ENCODE measurements around the gene LGALS4.
"Not testable (repeated sequence)": the region's sequence is repeated elsewhere in the genome, so short reads cannot be mapped to it uniquely, and the experiment has no call there.

The LGALS4 gene

GRCh38 chr19:38763795-38764220 is 48.9 kb downstream of the LGALS4 start:
- no peak overlapping the region for H3K27ac ChIP-seq (ENCODE audit: low read length)
- H3K9me3 ChIP-seq (replicated peaks; ENCODE audit: insufficient read depth, low read length), result no peaks in the 10 kb centered on the region
- no peak overlapping the region for H3K9ac ChIP-seq (ENCODE audit: low read length)
- H3K9me2 ChIP-seq (replicated peaks; ENCODE audit: insufficient read depth, low read length), result no peaks in the 10 kb centered on the region
- no peak overlapping the region for H2AFZ ChIP-seq (ENCODE audit: low read length)
- H3K4me3 ChIP-seq (ENCODE audit: low read length), result no peak overlapping the region
- H3K27me3 ChIP-seq (replicated peaks; ENCODE audit: insufficient read depth, low read length), result peaks cover 8% of the 10 kb centered on the region
- no peaks in the 10 kb centered on the region for H4K20me1 ChIP-seq (ENCODE audit: insufficient read depth, low read length)
- no peaks in the 10 kb centered on the region for H3F3A ChIP-seq (ENCODE audit: insufficient read depth, low read length)
- no peak overlapping the region for H3K4me2 ChIP-seq (ENCODE audit: low read depth, low read length)
- H3K4me1 ChIP-seq (ENCODE audit: low read length), result no peaks in the 10 kb centered on the region
- TF ChIP-seq CTCF (IDR thresholded peaks at IDR 0.05; ENCODE audit: low read length) (no peak), EZH2 (optimal IDR thresholded peaks at IDR 0.05; ENCODE audit: low read depth, low read length) (no peak), EZH2phosphoT487 (IDR thresholded peaks at IDR 0.05; ENCODE audit: low read length) (no peak)
- no peaks in the 10 kb centered on the region for H3K36me3 ChIP-seq (replicated peaks; ENCODE audit: insufficient read depth, low read length)
- no peaks in the 10 kb centered on the region for H3K79me2 ChIP-seq (ENCODE audit: low read length)
- no peak for DNase-seq

- H3K27ac ChIP-seq (ENCODE audit: low read length), result not testable (repeated sequence)
Observed at GRCh38 chr19:38761884-38762389, 50.8 kb downstream of the LGALS4 start.

DNA sequence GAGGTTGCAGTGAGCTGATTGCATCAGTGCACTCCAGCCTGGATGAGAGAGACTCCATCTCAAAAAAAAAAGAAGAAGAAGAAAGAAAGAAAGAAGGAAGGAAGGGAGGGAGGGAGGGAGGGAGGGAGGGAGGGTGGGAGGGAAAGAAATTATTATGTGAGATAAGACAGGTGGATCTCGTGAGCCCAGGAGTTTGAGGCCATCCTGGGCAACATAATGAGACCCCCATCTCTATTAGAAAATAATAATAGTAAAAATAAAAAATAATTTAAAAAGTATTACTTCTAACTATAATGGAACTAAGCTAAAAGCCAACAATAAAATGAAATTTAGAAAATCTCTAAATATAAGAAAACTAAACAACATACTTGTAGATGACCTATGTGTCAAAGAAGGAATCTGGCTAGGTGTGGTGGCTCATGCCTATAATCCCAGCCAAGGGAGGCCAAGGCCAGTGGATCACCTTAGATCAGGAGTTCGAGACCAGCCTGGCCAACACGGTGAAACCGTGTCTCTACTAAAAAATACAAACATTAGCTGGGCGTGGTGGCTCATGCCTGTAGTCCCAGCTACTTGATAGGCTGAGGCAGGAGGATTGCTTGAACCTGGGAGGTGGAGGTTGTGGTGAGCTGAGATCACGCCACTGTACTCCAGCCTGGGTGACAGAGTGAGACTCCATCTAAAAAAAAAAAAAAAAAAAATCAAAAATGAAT is 51.8 kb downstream of the LGALS4 start:
- H3K9me3 ChIP-seq (replicated peaks; ENCODE audit: insufficient read depth, low read length); H3K4me2 ChIP-seq (ENCODE audit: low read depth, low read length); H3K9ac ChIP-seq (ENCODE audit: low read length); H3K27ac ChIP-seq (ENCODE audit: low read length); H3K36me3 ChIP-seq (replicated peaks; ENCODE audit: insufficient read depth, low read length); H3K4me3 ChIP-seq (ENCODE audit: low read length); H2AFZ ChIP-seq (ENCODE audit: low read length); H3F3A ChIP-seq (ENCODE audit: insufficient read depth, low read length); H3K4me1 ChIP-seq (ENCODE audit: low read length); H4K20me1 ChIP-seq (ENCODE audit: insufficient read depth, low read length); H3K79me2 ChIP-seq (ENCODE audit: low read length); H3K9me2 ChIP-seq (replicated peaks; ENCODE audit: insufficient read depth, low read length); DNase-seq; H3K27me3 ChIP-seq (replicated peaks; ENCODE audit: insufficient read depth, low read length): not testable (repeated sequence)

More at GRCh38 chr19:38761884-38762389, 50.8 kb downstream of the LGALS4 start:
- DNase-seq; H3K9ac ChIP-seq (ENCODE audit: low read length); H3F3A ChIP-seq (ENCODE audit: insufficient read depth, low read length); H3K9me2 ChIP-seq (replicated peaks; ENCODE audit: insufficient read depth, low read length); H3K4me1 ChIP-seq (ENCODE audit: low read length); H3K9me3 ChIP-seq (replicated peaks; ENCODE audit: insufficient read depth, low read length); H3K4me3 ChIP-seq (ENCODE audit: low read length); H4K20me1 ChIP-seq (ENCODE audit: insufficient read depth, low read length); H3K27me3 ChIP-seq (replicated peaks; ENCODE audit: insufficient read depth, low read length); H3K79me2 ChIP-seq (ENCODE audit: low read length); H3K36me3 ChIP-seq (replicated peaks; ENCODE audit: insufficient read depth, low read length); H3K4me2 ChIP-seq (ENCODE audit: low read depth, low read length); H2AFZ ChIP-seq (ENCODE audit: low read length): not testable (repeated sequence)

DNA sequence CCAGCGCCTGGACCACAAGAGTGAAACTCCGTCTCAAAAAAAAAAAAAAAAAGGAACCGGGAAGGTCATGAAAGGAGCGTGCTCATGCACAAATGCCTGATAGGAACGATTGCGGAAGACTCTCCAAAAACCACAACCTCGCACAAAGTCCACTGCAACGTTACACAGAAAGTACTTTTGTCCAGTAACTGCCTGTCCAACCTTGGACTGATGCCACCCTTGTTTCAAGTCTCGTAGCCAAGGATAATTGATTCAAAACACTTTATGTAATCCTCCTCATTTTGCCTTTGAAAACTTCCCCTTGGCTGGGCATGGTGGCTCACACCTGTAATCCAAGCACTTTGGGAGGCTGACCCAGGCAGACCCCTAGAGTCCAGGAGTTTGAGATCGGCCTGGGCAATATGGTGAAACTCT is 53.1 kb downstream of the LGALS4 start:
- Histone ChIP-seq H3K4me3 (ENCODE audit: low read length) (no peak overlapping the region), H3K4me1 (ENCODE audit: low read length) (no peaks in the 10 kb centered on the region), H3F3A (ENCODE audit: insufficient read depth, low read length) (no peaks in the 10 kb centered on the region), H3K9me3 (replicated peaks; ENCODE audit: insufficient read depth, low read length) (no peaks in the 10 kb centered on the region), H3K79me2 (ENCODE audit: low read length) (no peaks in the 10 kb centered on the region), H2AFZ (ENCODE audit: low read length) (no peak overlapping the region), H3K4me2 (ENCODE audit: low read depth, low read length) (no peak overlapping the region), H3K9ac (ENCODE audit: low read length) (no peak overlapping the region), H3K36me3 (replicated peaks; ENCODE audit: insufficient read depth, low read length) (no peaks in the 10 kb centered on the region), H3K27me3 (replicated peaks; ENCODE audit: insufficient read depth, low read length) (no peaks in the 10 kb centered on the region), H3K27ac (ENCODE audit: low read length) (no peak overlapping the region), H3K9me2 (replicated peaks; ENCODE audit: insufficient read depth, low read length) (no peaks in the 10 kb centered on the region), H4K20me1 (ENCODE audit: insufficient read depth, low read length) (no peaks in the 10 kb centered on the region)
- DNase-seq, result no peak
- TF ChIP-seq EZH2phosphoT487 (IDR thresholded peaks at IDR 0.05; ENCODE audit: low read length) (no peak), EZH2 (optimal IDR thresholded peaks at IDR 0.05; ENCODE audit: low read depth, low read length) (no peak), CTCF (IDR thresholded peaks at IDR 0.05; ENCODE audit: low read length) (no peak)

GRCh38 chr19:38754196-38754595 is 58.5 kb downstream of the LGALS4 start:
- not testable (repeated sequence) for H3K9ac ChIP-seq (ENCODE audit: low read length); H3K79me2 ChIP-seq (ENCODE audit: low read length); H3K27ac ChIP-seq (ENCODE audit: low read length); H4K20me1 ChIP-seq (ENCODE audit: insufficient read depth, low read length); H3K9me3 ChIP-seq (replicated peaks; ENCODE audit: insufficient read depth, low read length); DNase-seq; H3F3A ChIP-seq (ENCODE audit: insufficient read depth, low read length); H3K4me3 ChIP-seq (ENCODE audit: low read length); H3K4me2 ChIP-seq (ENCODE audit: low read depth, low read length); H2AFZ ChIP-seq (ENCODE audit: low read length); H3K4me1 ChIP-seq (ENCODE audit: low read length); H3K27me3 ChIP-seq (replicated peaks; ENCODE audit: insufficient read depth, low read length); H3K36me3 ChIP-seq (replicated peaks; ENCODE audit: insufficient read depth, low read length); H3K9me2 ChIP-seq (replicated peaks; ENCODE audit: insufficient read depth, low read length)

DNA sequence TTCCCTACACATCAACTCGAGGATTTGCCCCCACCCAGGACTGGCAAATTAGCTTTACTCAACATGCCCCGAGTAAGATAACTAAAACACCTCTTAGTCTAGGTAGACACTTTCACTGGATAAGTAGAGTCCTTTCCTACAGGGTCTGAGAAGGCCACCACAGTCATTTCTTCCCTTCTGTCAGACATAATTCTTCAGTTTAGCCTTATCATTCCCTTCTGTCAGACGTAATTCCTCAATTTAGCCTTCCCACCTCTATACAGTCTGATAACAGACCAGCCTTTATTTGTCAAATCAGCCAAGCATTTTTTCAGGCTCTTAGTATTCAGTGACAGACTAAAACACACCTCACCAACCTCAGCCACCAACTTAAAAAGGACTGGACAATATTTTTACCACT is 59.0 kb downstream of the LGALS4 start:
- not testable (repeated sequence) for H3K79me2 ChIP-seq (ENCODE audit: low read length); H4K20me1 ChIP-seq (ENCODE audit: insufficient read depth, low read length); H3K4me3 ChIP-seq (ENCODE audit: low read length); H3K27ac ChIP-seq (ENCODE audit: low read length); H2AFZ ChIP-seq (ENCODE audit: low read length); H3K27me3 ChIP-seq (replicated peaks; ENCODE audit: insufficient read depth, low read length); H3K36me3 ChIP-seq (replicated peaks; ENCODE audit: insufficient read depth, low read length); H3K9me2 ChIP-seq (replicated peaks; ENCODE audit: insufficient read depth, low read length); H3K4me2 ChIP-seq (ENCODE audit: low read depth, low read length); H3K9me3 ChIP-seq (replicated peaks; ENCODE audit: insufficient read depth, low read length); H3K9ac ChIP-seq (ENCODE audit: low read length); H3F3A ChIP-seq (ENCODE audit: insufficient read depth, low read length); DNase-seq; H3K4me1 ChIP-seq (ENCODE audit: low read length)

Measured in MM.1S (cell line).